Activated naive CD4-positive, alpha-beta T cell treated with anti-CD3 and anti-CD28 coated beads, Interleukin-2, amount 50 U/mL, for 24 hours (primary cell): ENCODE results near the gene HGS.

ENCODE experiments used
- H3K27ac Mint-ChIP-seq: one replicate; pipeline ENCODE4 v1.8.0; 2021; ENCODE audit warnings: mild to moderate bottlenecking, mixed read lengths
- H3K27me3 Mint-ChIP-seq: one replicate; pipeline ENCODE4 v1.8.0; 2021; ENCODE audit warnings: mixed read lengths
- H3K36me3 Mint-ChIP-seq: one replicate; pipeline ENCODE4 v1.8.0; 2021; ENCODE audit warnings: mixed read lengths
- H3K4me1 Mint-ChIP-seq: one replicate; pipeline ENCODE4 v1.8.0; 2021; ENCODE audit warnings: mixed read lengths
- H3K4me3 Mint-ChIP-seq: one replicate; pipeline ENCODE4 v1.8.0; 2021; ENCODE audit warnings: mild to moderate bottlenecking, mixed read lengths
- H3K9me3 Mint-ChIP-seq: one replicate; pipeline ENCODE4 v1.8.0; 2021; ENCODE audit warnings: mixed read lengths

HGS gene

GRCh38 chr17:81648707-81649085 lies 35.1 kb upstream of the HGS start:
- Mint-ChIP-seq H3K27ac (no peak overlapping the region), H3K4me3 (no peak overlapping the region), H3K36me3 (no peaks in the 10 kb centered on the region), H3K27me3 (peaks cover 13% of the 10 kb centered on the region), H3K9me3 (no peaks in the 10 kb centered on the region), H3K4me1 (peaks cover 11% of the 10 kb centered on the region)

- Mint-ChIP-seq H3K27ac (no peak overlapping the region), H3K4me1 (peaks cover 13% of the 10 kb centered on the region), H3K9me3 (no peaks in the 10 kb centered on the region), H3K4me3 (no peak overlapping the region), H3K36me3 (no peaks in the 10 kb centered on the region), H3K27me3 (peaks cover 13% of the 10 kb centered on the region)
Observed at GRCh38 chr17:81650951-81651350, 32.9 kb upstream of the HGS start.

- no peaks in the 10 kb centered on the region for H3K9me3 Mint-ChIP-seq
- H3K27ac Mint-ChIP-seq: no peak overlapping the region
- H3K36me3 Mint-ChIP-seq: no peaks in the 10 kb centered on the region
Observed at GRCh38 chr17:81651692-81652091, 32.1 kb upstream of the HGS start.

GRCh38 chr17:81652906-81653771 lies 30.7 kb upstream of the HGS start:
- H3K9me3 Mint-ChIP-seq: no peaks in the 10 kb centered on the region
- peaks cover 13% of the 10 kb centered on the region for H3K4me1 Mint-ChIP-seq
- no peak overlapping the region for H3K27ac Mint-ChIP-seq
- no peaks in the 10 kb centered on the region for H3K36me3 Mint-ChIP-seq
- H3K4me3 Mint-ChIP-seq: peak overlapping the region; percentile 70
- peaks cover 11% of the 10 kb centered on the region for H3K27me3 Mint-ChIP-seq

More at GRCh38 chr17:81651692-81652091, 32.1 kb upstream of the HGS start:
- Mint-ChIP-seq H3K4me3 (peak overlapping the region; percentile 9), H3K4me1 (peaks cover 13% of the 10 kb centered on the region), H3K27me3 (peaks cover 13% of the 10 kb centered on the region)

GRCh38 chr17:81655378-81656117 lies 28.3 kb upstream of the HGS start:
- H3K9me3 Mint-ChIP-seq: no peaks in the 10 kb centered on the region
- peaks cover 13% of the 10 kb centered on the region for H3K4me1 Mint-ChIP-seq
- H3K36me3 Mint-ChIP-seq: no peaks in the 10 kb centered on the region

DNA sequence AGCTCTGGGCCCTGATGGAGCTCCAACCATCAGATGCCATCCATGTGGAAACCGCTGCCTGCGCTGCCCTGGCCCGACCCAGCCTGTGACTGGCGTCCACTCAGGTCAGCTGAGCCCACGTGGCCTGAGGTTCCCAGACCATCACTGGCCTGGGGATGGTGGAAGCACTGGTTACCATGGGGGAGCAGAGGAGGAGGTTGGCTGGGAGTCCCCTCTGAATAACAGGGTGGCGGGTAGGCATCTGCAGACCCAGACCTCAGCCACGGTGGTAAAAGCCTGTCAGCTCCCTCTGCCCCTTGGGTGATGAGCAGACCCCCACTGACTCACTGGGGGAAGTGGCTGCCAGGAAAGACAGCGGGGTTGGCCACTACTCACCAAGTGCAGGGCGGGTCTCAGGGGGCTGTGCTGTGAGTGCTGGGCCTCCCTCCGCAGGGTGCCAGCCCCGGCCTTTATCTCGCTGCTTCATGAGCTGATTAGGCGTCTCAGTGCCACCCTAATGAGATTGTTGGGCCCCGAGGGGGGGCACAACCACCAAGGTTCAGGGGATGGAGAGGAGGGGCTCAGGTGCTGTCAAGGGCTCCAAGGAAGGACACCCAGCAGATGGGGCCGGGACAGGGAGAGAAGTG lies 27.6 kb upstream of the HGS start, which contains the start of gene PDE6G:
TSS of gene PDE6G (minus strand) at position 425 of the 626 bp plus-strand sequence. CDS start 3,237 bp downstream, outside the sequence.
- Mint-ChIP-seq H3K27ac (no peak within 1 kb of the TSS), H3K36me3 (no peaks in the 10 kb centered on the region), H3K4me1 (peaks cover 13% of the 10 kb centered on the region), H3K9me3 (no peaks in the 10 kb centered on the region), H3K27me3 (peaks cover 3% of the 10 kb centered on the region), H3K4me3 (no peak within 1 kb of the TSS)

More at GRCh38 chr17:81655378-81656117, 28.3 kb upstream of the HGS start:
- H3K27me3 Mint-ChIP-seq: peaks cover 3% of the 10 kb centered on the region
- no peak overlapping the region for H3K4me3 Mint-ChIP-seq
- H3K27ac Mint-ChIP-seq: no peak overlapping the region

GRCh38 chr17:81656835-81657234 lies 27.0 kb upstream of the HGS start:
- peaks cover 11% of the 10 kb centered on the region for H3K4me1 Mint-ChIP-seq
- peaks cover under 1% of the 10 kb centered on the region for H3K27me3 Mint-ChIP-seq
- H3K9me3 Mint-ChIP-seq: no peaks in the 10 kb centered on the region
- H3K36me3 Mint-ChIP-seq: no peaks in the 10 kb centered on the region
- no peak overlapping the region for H3K4me3 Mint-ChIP-seq
- H3K27ac Mint-ChIP-seq: no peak overlapping the region

- Mint-ChIP-seq H3K27ac (no peak overlapping the region), H3K4me1 (peaks cover 4% of the 10 kb centered on the region), H3K36me3 (no peaks in the 10 kb centered on the region), H3K4me3 (no peak overlapping the region), H3K9me3 (no peaks in the 10 kb centered on the region), H3K27me3 (no peaks in the 10 kb centered on the region)
Observed at GRCh38 chr17:81659038-81659437, 24.8 kb upstream of the HGS start.

GRCh38 chr17:81660441-81660840 lies 23.4 kb upstream of the HGS start:
- no peaks in the 10 kb centered on the region for H3K27me3 Mint-ChIP-seq
- no peaks in the 10 kb centered on the region for H3K9me3 Mint-ChIP-seq
- H3K4me1 Mint-ChIP-seq: peaks cover 13% of the 10 kb centered on the region
- H3K36me3 Mint-ChIP-seq: peaks cover 2% of the 10 kb centered on the region
- H3K27ac Mint-ChIP-seq: no peak overlapping the region
- H3K4me3 Mint-ChIP-seq: no peak overlapping the region

- Mint-ChIP-seq H3K9me3 (no peaks in the 10 kb centered on the region), H3K27me3 (no peaks in the 10 kb centered on the region), H3K36me3 (peaks cover 4% of the 10 kb centered on the region), H3K4me3 (no peak overlapping the region), H3K4me1 (peaks cover 27% of the 10 kb centered on the region), H3K27ac (no peak overlapping the region)
Observed at GRCh38 chr17:81662002-81662401, 21.8 kb upstream of the HGS start.

- H3K27me3 Mint-ChIP-seq: no peaks in the 10 kb centered on the region
- no peaks in the 10 kb centered on the region for H3K9me3 Mint-ChIP-seq
- peaks cover 41% of the 10 kb centered on the region for H3K4me1 Mint-ChIP-seq
- H3K27ac Mint-ChIP-seq: no peak overlapping the region
- H3K4me3 Mint-ChIP-seq: peak overlapping the region; percentile 30
- peaks cover 6% of the 10 kb centered on the region for H3K36me3 Mint-ChIP-seq
Observed at GRCh38 chr17:81664051-81664470, 19.8 kb upstream of the HGS start.

DNA sequence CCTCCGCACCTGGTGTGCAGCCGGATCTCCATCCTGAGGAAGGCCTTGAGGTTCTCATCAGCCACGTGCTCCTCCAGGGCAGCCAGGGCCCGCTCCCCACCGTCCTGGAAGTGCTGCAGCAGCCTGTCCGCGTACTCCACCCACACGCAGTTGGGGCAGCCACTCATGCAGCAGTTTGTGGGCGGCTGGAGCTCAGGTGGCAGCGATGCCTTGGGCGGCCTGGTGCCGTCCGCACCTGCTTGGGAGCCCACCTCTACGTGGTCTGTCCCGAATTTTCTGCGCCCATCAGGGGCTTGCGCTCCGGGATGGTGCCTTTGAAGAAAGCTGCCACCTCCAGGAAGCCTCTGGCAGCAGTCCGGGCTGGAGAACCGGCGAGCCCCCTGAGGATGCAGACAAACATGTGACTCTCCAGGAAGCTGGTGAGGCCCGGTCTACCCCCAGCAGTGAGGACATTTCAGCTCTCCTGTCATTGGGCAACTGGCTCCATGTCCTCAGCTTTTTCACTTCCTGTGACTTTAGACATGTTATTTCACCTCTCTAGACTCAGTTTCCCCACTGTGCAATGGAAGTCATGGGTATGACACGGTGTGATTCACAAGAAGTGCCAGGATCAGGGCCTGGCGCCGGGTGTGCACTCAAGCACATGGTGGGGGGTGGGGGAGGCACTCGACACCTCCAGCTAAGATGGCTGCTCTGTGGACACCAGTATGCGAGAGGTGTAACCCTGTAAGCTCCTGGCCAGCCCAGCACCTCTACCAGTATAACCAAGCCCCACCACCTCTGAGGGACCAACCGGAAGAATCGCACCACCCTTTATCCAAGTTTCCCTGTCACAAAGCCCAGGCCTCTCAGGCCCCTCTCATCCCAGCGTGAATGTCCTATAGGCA lies 18.4 kb upstream of the HGS start:
- peaks cover 7% of the 10 kb centered on the region for H3K36me3 Mint-ChIP-seq
- no peaks in the 10 kb centered on the region for H3K9me3 Mint-ChIP-seq
- peak overlapping the region; percentile 98 for H3K27ac Mint-ChIP-seq
- peak overlapping the region; percentile 99 for H3K4me3 Mint-ChIP-seq
- no peaks in the 10 kb centered on the region for H3K27me3 Mint-ChIP-seq
- H3K4me1 Mint-ChIP-seq: peaks cover 45% of the 10 kb centered on the region

DNA sequence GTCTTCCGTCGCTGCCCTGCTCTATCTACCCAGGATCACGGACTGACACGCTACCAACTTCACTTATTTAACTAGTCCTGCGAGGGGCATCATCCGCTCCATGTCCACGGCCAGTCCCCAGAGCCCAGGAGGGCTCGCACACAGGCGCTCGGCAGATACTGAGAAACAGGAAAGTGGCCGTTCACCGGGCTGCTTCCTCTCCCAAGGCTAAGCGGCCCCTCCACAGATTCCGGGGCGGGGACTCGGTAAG lies 17.8 kb upstream of the HGS start:
- peak overlapping the region; percentile 98 for H3K27ac Mint-ChIP-seq
- H3K36me3 Mint-ChIP-seq: peaks cover 7% of the 10 kb centered on the region
- peak overlapping the region; percentile 99 for H3K4me3 Mint-ChIP-seq
- H3K27me3 Mint-ChIP-seq: no peaks in the 10 kb centered on the region
- peaks cover 45% of the 10 kb centered on the region for H3K4me1 Mint-ChIP-seq
- no peaks in the 10 kb centered on the region for H3K9me3 Mint-ChIP-seq

GRCh38 chr17:81666342-81667191 lies 17.2 kb upstream of the HGS start, which contains the start of the genes CCDC137 and OXLD1:
CCDC137 (plus strand) TSS chr17:81666737; CDS start chr17:81666767, 30 bp downstream.
OXLD1 (minus strand) TSS chr17:81666605; CDS start chr17:81666577, 28 bp downstream.
- H3K4me3 Mint-ChIP-seq: peak within 1 kb of the TSS; percentile 99
- H3K27ac Mint-ChIP-seq: peak within 1 kb of the TSS; percentile 98
- no peaks in the 10 kb centered on the region for H3K27me3 Mint-ChIP-seq
- peaks cover 45% of the 10 kb centered on the region for H3K4me1 Mint-ChIP-seq
- peaks cover 7% of the 10 kb centered on the region for H3K36me3 Mint-ChIP-seq
- H3K9me3 Mint-ChIP-seq: no peaks in the 10 kb centered on the region
